Tibial nerve (tissue), 4 donors: ENCODE data around the gene TNRC6C. TPM values are rescaled to one million over a fixed set of nuclear protein-coding genes. Genes with fewer than 3 reads are reported as not detected.

ENCODE experiments used
- DNase-seq, 2 donors: peaks; one replicate each; pipeline ENCODE4 v3.0.0-alpha.2; 2019; ENCODE audit warnings: low spot score in 2 of 2
- H3K27ac ChIP-seq, 4 donors: fragments of 200-600 bp; sonication (generic) in 3 of 4; one replicate each; pipeline ENCODE4 v1.5.1; 2017 to 2019; ENCODE audit warnings: mild to moderate bottlenecking in 1 of 4
- H3K27me3 ChIP-seq, 2 donors: fragments of 200-600 bp; sonication (generic) in 1 of 2; one replicate each; pipeline versions ENCODE4 v1.5.1 to v1.6.0; 2017 to 2019
- H3K36me3 ChIP-seq, 3 donors: fragments of 200-600 bp; sonication (generic); one replicate each; pipeline ENCODE4 v1.5.1; 2018 to 2019
- H3K4me1 ChIP-seq, 4 donors: fragments of 200-600 bp; sonication (generic) in 3 of 4; one replicate each; pipeline ENCODE4 v1.5.1; 2017 to 2019
- H3K4me3 ChIP-seq, 4 donors: fragments of 200-600 bp; sonication (generic) in 3 of 4; one replicate each; pipeline ENCODE4 v1.5.1; 2017 to 2019; ENCODE audit warnings: mild to moderate bottlenecking in 1 of 4, moderate library complexity in 1 of 4
- H3K9me3 ChIP-seq, 4 donors: fragments of 200-600 bp; sonication (generic) in 3 of 4; one replicate each; pipeline ENCODE4 v1.5.1; 2017 to 2019
- CTCF ChIP-seq, 5 experiments: fragments of 200-600 bp in 3 of 5; fragments of 450-650 bp in 2 of 5; sonication (generic) in 3 of 5; IDR thresholded peaks; one replicate each; pipeline ENCODE4 v1.5.1; 2016 to 2019; ENCODE audit warnings: antibody characterized with exemption in 5 of 5, mild to moderate bottlenecking in 3 of 5, moderate library complexity in 2 of 5
- EP300 ChIP-seq, 2 donors: sonication (generic); formaldehyde crosslinking; IDR thresholded peaks; one replicate each; pipeline ENCODE4 v1.6.1; 2017; ENCODE audit warnings: antibody characterized with exemption in 2 of 2, mild to moderate bottlenecking in 1 of 2
- POLR2A ChIP-seq, 2 donors: fragments of 450-650 bp; IDR thresholded peaks; one replicate each; pipeline ENCODE4 v1.6.1; 2017; ENCODE audit warnings: antibody characterized with exemption in 2 of 2, mild to moderate bottlenecking in 2 of 2, moderate library complexity in 2 of 2
- WGBS, 2 donors: methylation state at CpG; one replicate each; pipeline ENCODE4 v1.1.5; 2018; 5-methylcytosine and 5-hydroxymethylcytosine counted together
- total RNA-seq, 4 donors: library from RNA; depleted of rRNA; stranded (reverse); fragments of >200 nt; gene quantifications; one replicate each; pipeline ENCODE4 v1.1.0, GENCODE V29; 2016

TNRC6C gene
- total RNA-seq, 4 donors from 2014 or later: 24.0 to 43.5 (median 34.3) TPM

GRCh38 chr17:77915594-77916021 is 42.9 kb upstream of the TNRC6C start:
- TF ChIP-seq CTCF (IDR thresholded peaks at IDR 0.05) (no peak), POLR2A (IDR thresholded peaks at IDR 0.05) (no peak), EP300 (IDR thresholded peaks at IDR 0.05) (no peak)
- H3K4me1 ChIP-seq: peaks cover 0 to 23% (median 5%) of the 10 kb centered on the region in 4 donors
- no peak overlapping the region for H3K4me3 ChIP-seq
- peaks cover 0 to 24% of the 10 kb centered on the region in 2 donors for H3K27me3 ChIP-seq
- WGBS, 2 donors: 64 to 68% methylated on average over 7 of the region's 7 CpGs
- no peak overlapping the region for H3K27ac ChIP-seq
- DNase-seq: no peak
- no peaks in the 10 kb centered on the region for H3K36me3 ChIP-seq
- H3K9me3 ChIP-seq: no peaks in the 10 kb centered on the region

GRCh38 chr17:77916264-77916663 is 42.2 kb upstream of the TNRC6C start:
- Histone ChIP-seq H3K4me1 (peaks cover 0 to 23% (median 5%) of the 10 kb centered on the region in 4 donors), H3K9me3 (no peaks in the 10 kb centered on the region), H3K27ac (no peak overlapping the region), H3K4me3 (no peak overlapping the region), H3K27me3 (peaks cover 0 to 24% of the 10 kb centered on the region in 2 donors), H3K36me3 (no peaks in the 10 kb centered on the region)
- WGBS, 2 donors: 43 to 54% methylated on average over 6 of the region's 6 CpGs
- no peak for TF ChIP-seq EP300 (IDR thresholded peaks at IDR 0.05)
- TF ChIP-seq POLR2A (IDR thresholded peaks at IDR 0.05): no peak
- TF ChIP-seq CTCF (IDR thresholded peaks at IDR 0.05): no peak
- DNase-seq: no peak

DNA sequence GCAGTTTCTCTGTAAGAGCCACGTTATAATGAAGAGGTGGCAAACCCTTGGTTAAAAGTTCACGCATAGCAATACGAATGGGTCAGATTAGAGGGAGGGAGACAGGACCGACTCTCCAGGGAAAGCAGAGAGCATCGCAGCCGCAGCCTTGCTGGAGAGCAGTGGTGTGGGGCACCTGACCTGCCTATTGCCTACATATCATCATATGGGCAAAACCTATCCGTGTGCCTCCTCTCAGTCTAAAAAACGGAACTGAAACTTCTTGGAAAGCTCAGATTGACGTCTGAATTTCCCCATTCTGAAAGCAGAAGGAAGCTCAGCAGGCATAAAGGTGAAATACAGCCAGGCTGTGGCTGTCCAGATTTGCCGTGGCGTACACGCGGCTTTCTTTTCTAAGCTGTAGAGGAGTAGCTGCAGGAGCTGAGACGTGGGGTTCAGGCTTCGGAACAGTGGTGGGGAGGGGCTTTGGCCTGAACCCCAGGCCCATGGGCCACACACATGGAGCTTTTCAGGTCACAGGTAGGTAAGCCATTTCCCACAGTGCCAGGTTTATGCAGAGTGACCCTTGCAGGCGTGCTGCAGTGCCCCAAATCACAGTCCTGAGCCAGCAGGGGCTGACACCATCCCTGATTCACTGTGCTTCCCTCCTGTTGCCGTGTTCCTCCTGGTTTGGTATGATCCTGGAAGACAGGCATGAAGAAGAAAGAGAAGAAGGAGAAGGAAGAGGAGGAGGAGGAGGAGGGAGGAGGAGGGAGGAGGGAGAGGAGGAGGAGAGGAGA is 41.6 kb upstream of the TNRC6C start:
- Histone ChIP-seq H3K36me3 (no peaks in the 10 kb centered on the region), H3K27me3 (peaks cover 0 to 24% of the 10 kb centered on the region in 2 donors), H3K4me1 (peaks cover 0 to 23% (median 5%) of the 10 kb centered on the region in 4 donors), H3K4me3 (no peak overlapping the region), H3K9me3 (peaks cover 0 to 4% (median 0%) of the 10 kb centered on the region in 4 donors), H3K27ac (no peak overlapping the region)
- TF ChIP-seq CTCF (IDR thresholded peaks at IDR 0.05): no peak
- no peak for TF ChIP-seq POLR2A (IDR thresholded peaks at IDR 0.05)
- peak in 1 of 2 donors; percentile 61 for TF ChIP-seq EP300 (IDR thresholded peaks at IDR 0.05)
- DNase-seq: no peak
- WGBS, 2 donors: 47 to 64% methylated on average over 17 of the region's 17 CpGs

GRCh38 chr17:77919276-77919675 is 39.2 kb upstream of the TNRC6C start:
- Histone ChIP-seq H3K27me3 (peaks cover 0 to 18% of the 10 kb centered on the region in 2 donors), H3K36me3 (no peaks in the 10 kb centered on the region), H3K4me1 (peaks cover 0 to 20% (median 5%) of the 10 kb centered on the region in 4 donors), H3K4me3 (no peak overlapping the region), H3K9me3 (peaks cover 0 to 4% (median 0%) of the 10 kb centered on the region in 4 donors), H3K27ac (no peak overlapping the region)
- no peak for DNase-seq
- WGBS, 2 donors: 70 to 73% methylated on average over 3 of the region's 3 CpGs
- TF ChIP-seq CTCF (IDR thresholded peaks at IDR 0.05) (no peak), POLR2A (IDR thresholded peaks at IDR 0.05) (no peak), EP300 (IDR thresholded peaks at IDR 0.05) (no peak)

GRCh38 chr17:77923135-77923534 is 35.4 kb upstream of the TNRC6C start:
- no peak for DNase-seq
- Histone ChIP-seq H3K36me3 (no peaks in the 10 kb centered on the region), H3K27ac (no peak overlapping the region), H3K27me3 (no peaks in the 10 kb centered on the region), H3K4me1 (peaks cover 0 to 13% (median 9%) of the 10 kb centered on the region in 4 donors), H3K9me3 (peaks cover 0 to 4% (median 0%) of the 10 kb centered on the region in 4 donors), H3K4me3 (no peak overlapping the region)
- 62 to 70% methylated on average over 7 to 9 of the region's 9 CpGs for WGBS, 2 donors
- TF ChIP-seq CTCF (IDR thresholded peaks at IDR 0.05) (no peak), POLR2A (IDR thresholded peaks at IDR 0.05) (no peak), EP300 (IDR thresholded peaks at IDR 0.05) (no peak)
